Measurements from ENCODE around the gene CHAT.

Gene CHAT

GRCh38 chr10:49595713-49596492 lies 17.9 kb upstream of the CHAT start:
- no peak for TF ChIP-seq RARB (CRISPR knock-in tag; IDR thresholded peaks at IDR 0.05)
- TF ChIP-seq OSR1 (CRISPR knock-in tag; IDR thresholded peaks at IDR 0.05): no peak
- no peak for TF ChIP-seq ZNF70 (CRISPR knock-in tag; IDR thresholded peaks at IDR 0.05)
- no peak for TF ChIP-seq CSDC2 (CRISPR knock-in tag; IDR thresholded peaks at IDR 0.05)
- ATAC-seq: no peak

- no peak for ATAC-seq
- TF ChIP-seq PPARA (CRISPR knock-in tag; IDR thresholded peaks at IDR 0.05; ENCODE audit: borderline replicate concordance) (no peak), ZNF565 (CRISPR knock-in tag; conservative IDR thresholded peaks at IDR 0.05; ENCODE audit: low read depth) (no peak), ZFP3 (CRISPR knock-in tag; IDR thresholded peaks at IDR 0.05) (no peak), GLIS3 (CRISPR knock-in tag; IDR thresholded peaks at IDR 0.05) (no peak), ISL1 (CRISPR knock-in tag; IDR thresholded peaks at IDR 0.05) (no peak)
Measured at GRCh38 chr10:49596493-49596809, 17.4 kb upstream of the CHAT start.

GRCh38 chr10:49596836-49597235 lies 17.0 kb upstream of the CHAT start:
- no peak for ATAC-seq
- TF ChIP-seq TOX (CRISPR knock-in tag; IDR thresholded peaks at IDR 0.05; ENCODE audit: borderline replicate concordance) (no peak), ZC3H10 (CRISPR knock-in tag; IDR thresholded peaks at IDR 0.05) (no peak), ZFP3 (CRISPR knock-in tag; IDR thresholded peaks at IDR 0.05) (no peak), TSHZ2 (CRISPR knock-in tag; IDR thresholded peaks at IDR 0.05) (no peak), BACH2 (CRISPR knock-in tag; IDR thresholded peaks at IDR 0.05; ENCODE audit: borderline replicate concordance) (no peak), CREB5 (CRISPR knock-in tag; IDR thresholded peaks at IDR 0.05; ENCODE audit: low read depth) (no peak), PPARA (CRISPR knock-in tag; IDR thresholded peaks at IDR 0.05; ENCODE audit: borderline replicate concordance) (no peak), ZFP30 (CRISPR knock-in tag; IDR thresholded peaks at IDR 0.05) (no peak), ZNF8 (CRISPR knock-in tag; IDR thresholded peaks at IDR 0.05) (no peak)

- no peak for TF ChIP-seq ZC3H10 (CRISPR knock-in tag; IDR thresholded peaks at IDR 0.05)
- no peak for TF ChIP-seq TCF4 (CRISPR knock-in tag; IDR thresholded peaks at IDR 0.05; ENCODE audit: borderline replicate concordance)
- TF ChIP-seq CSDC2 (CRISPR knock-in tag; IDR thresholded peaks at IDR 0.05): no peak
- TF ChIP-seq ZFP3 (CRISPR knock-in tag; IDR thresholded peaks at IDR 0.05): no peak
- TF ChIP-seq ZNF70 (CRISPR knock-in tag; IDR thresholded peaks at IDR 0.05): no peak
- no peak for TF ChIP-seq ISL1 (CRISPR knock-in tag; IDR thresholded peaks at IDR 0.05)
- TF ChIP-seq POU6F1 (CRISPR knock-in tag; IDR thresholded peaks at IDR 0.05; ENCODE audit: borderline replicate concordance, low read depth): no peak
- TF ChIP-seq ESRRG (CRISPR knock-in tag; IDR thresholded peaks at IDR 0.05): no peak
- no peak for TF ChIP-seq CSRNP3 (CRISPR knock-in tag; IDR thresholded peaks at IDR 0.05)
- no peak for TF ChIP-seq PATZ1 (CRISPR knock-in tag; IDR thresholded peaks at IDR 0.05; ENCODE audit: borderline replicate concordance)
- no peak for TF ChIP-seq ARNTL (CRISPR knock-in tag; IDR thresholded peaks at IDR 0.05; ENCODE audit: borderline replicate concordance, low read depth)
- TF ChIP-seq SNAI2 (CRISPR knock-in tag; IDR thresholded peaks at IDR 0.05): no peak
- no peak for TF ChIP-seq GLIS3 (CRISPR knock-in tag; IDR thresholded peaks at IDR 0.05)
- no peak for TF ChIP-seq TOX (CRISPR knock-in tag; IDR thresholded peaks at IDR 0.05; ENCODE audit: borderline replicate concordance)
- TF ChIP-seq PPARA (CRISPR knock-in tag; IDR thresholded peaks at IDR 0.05; ENCODE audit: borderline replicate concordance): no peak
- TF ChIP-seq CREB5 (CRISPR knock-in tag; IDR thresholded peaks at IDR 0.05; ENCODE audit: low read depth): no peak
- TF ChIP-seq ZNF8 (CRISPR knock-in tag; IDR thresholded peaks at IDR 0.05): no peak
- TF ChIP-seq ZFP30 (CRISPR knock-in tag; IDR thresholded peaks at IDR 0.05): no peak
- TF ChIP-seq RARB (CRISPR knock-in tag; IDR thresholded peaks at IDR 0.05): no peak
- TF ChIP-seq OSR1 (CRISPR knock-in tag; IDR thresholded peaks at IDR 0.05): no peak
- no peak for ATAC-seq
Measured at GRCh38 chr10:49597426-49598163, 16.2 kb upstream of the CHAT start.

Data from SK-N-SH treated with all-trans-retinoic acid at 6 μM for 48 hours (cell line).